CD4-positive, alpha-beta T cell treated with Interferon alpha-2 for 1 hour (primary cell): Measurements from ENCODE around the gene MAD1L1.

Experiments used
- DNase-seq, 2 donors: peaks; one replicate each; pipeline ENCODE4 v3.0.0-alpha.2; 2020 to 2022

Gene MAD1L1

DNA sequence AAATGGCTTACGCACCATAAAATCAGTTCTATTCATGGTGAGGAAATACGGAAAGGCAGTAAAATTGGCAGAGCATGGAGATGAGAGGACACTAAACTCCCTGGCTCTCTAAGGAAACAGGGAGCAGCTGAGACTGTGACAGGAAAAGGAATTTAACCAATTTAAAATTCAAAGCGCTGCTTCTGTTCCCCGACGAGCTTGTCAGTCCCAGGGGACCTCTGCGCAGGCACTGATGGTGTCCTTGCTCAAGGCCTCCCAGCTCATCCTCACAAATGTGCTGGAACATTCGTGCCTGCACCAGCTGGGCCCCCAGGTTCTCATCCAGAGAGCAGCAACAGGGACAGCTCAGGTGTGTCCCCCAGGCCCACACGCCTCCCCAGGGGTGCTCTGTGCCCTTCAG, 101.4 kb downstream of the MAD1L1 start:
- DNase-seq = no peak

DNA sequence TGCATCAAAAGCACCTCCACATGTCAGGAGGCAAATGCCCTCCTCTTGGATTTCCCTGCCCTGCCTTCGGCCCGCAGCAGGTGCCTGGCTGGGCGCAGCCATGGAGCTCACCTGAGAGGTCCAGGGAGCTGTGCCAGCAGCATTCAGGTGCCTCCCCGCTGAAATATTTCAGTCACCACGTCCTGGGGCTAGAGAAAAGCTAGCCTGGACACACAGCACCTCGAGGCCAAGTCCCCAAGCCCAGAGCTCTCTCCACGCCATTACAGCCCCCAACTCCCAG, 102.7 kb downstream of the MAD1L1 start:
- DNase-seq = no peak

DNA sequence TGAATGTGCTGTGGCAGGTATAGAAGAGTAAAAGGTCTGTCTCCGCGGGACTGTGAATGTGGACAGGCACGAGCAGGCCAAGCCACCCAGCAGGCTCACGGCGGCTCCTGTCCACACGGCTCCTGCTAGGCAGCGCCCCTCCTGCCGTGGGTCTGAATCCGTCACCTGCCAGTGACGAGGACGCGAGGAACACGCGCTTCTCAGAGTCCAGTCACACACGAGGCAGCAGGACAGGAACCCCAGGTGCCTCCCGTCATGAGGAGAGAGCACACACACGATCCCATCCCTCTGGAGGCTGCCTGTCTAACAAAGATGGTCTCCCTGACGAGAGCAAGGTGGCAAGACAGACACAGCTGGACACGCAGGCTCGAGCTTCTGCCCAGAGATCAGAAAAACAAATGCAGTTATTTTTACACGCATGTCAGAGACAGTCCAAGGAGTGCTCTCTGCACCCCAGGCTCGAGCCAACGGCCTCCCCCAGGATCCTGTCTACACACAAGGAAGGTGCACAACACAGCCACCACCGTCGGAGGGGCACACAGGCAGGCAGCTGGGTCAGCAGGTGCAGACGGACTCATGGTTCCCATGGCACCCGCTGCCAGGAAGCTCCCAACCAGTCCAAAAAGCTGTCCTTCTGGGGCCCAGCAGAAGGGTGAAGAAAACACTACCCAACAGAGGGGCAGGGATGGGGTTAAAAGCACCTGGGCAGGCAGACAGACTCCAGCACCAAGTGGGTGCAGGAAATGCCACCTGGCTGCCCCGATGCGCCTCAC, 103.2 kb downstream of the MAD1L1 start:
- no peak for DNase-seq

DNA sequence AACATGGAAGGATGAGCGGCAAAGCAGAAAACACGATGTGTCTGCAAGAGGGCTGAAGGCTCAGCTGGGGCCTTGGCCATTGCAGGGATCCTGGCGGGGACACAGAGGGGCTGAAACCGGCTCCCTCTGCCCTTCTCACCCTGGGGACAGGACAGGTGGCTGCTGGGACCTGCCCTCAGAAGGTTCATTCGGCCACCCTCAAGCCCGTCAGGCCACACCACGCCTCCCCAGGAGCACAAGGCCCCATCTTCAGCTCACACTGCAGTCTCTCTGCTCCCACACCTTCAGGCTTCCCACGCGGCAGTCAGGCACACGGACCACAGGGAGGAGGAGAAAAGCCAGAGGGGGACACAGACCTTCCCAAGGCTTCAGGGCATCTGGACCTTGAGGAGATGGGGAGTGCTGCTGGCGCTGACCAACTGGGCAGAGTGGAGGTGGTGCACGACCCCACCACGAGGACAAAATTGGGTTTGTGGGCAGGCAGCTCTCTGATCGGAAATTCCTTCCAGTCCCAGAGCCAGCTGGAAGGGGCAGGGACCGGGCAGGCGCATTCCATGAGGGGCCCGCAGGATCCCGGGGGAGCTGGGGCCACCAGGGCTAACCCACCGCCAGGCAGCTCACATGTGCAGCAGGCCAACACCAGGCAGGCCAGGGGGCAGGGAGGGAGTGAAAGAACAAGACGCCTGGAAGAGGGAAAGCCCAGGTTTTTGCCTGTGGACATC, 104.0 kb downstream of the MAD1L1 start:
- no peak for DNase-seq

GRCh38 chr7:2126621-2127020, 106.1 kb downstream of the MAD1L1 start:
- DNase-seq = no peak

DNA sequence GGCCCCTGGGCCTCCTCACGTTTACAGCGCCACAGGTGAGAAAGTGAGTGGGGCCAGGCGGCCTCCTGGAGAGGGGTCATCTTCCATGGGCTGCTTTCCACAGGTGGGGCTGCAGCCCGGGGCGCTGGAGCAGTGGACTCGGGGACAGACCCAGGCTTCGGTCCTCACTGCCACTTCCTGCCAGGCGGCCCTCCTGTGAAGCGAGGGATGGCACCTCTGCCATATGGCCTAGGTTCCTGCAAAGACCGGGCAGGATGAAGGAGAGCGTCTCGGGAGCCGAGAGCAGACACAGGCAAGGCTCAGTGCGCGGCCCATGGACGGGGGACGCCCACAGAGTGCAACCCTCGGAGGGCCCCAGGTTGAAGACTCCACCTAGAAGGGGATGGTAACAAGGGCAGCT, 106.8 kb downstream of the MAD1L1 start:
- DNase-seq = no peak

GRCh38 chr7:2124604-2125345, 108.0 kb downstream of the MAD1L1 start:
- no peak for DNase-seq

DNA sequence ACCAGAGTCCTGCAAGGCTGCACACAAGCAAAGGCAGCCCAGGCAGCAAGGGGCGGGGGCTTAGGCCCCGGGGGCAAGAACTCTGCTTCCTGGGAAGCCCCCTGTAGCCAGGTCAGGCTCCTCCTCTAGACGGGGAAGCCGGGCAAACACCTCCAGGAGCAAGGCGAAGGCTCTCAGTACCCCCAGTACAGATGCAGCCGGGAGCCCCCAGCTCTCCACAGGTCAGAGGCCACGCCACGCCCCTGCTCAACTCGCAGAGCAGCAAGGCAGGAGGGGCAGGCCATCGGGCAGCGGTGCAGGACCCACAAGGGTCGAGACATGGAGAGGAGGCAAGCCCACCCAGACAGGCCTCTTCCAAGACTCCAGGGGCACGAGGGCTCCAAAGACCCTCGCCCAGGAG, 108.8 kb downstream of the MAD1L1 start:
- no peak for DNase-seq

- no peak for DNase-seq
Measured at GRCh38 chr7:2123360-2123759, 109.4 kb downstream of the MAD1L1 start.

DNA sequence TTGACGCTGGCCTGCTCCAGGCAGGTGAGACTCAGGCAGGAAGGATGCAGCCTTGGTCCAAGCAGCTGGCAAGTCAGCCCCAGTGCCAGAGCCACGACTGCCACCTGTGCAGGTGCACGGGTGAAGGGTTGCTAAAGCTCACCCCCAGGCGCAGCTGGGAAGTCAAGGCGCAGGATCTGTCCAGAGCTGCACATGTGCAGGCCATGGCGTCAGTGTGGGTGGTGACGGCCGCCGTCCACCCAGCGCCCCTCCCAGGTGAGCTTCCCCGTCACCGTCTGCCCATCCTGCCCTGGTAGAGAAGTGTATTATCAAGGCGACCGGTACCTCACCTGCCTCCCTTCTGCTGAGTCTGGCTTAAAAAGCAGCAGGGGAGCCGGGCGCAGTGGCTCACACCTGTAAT, 110.1 kb downstream of the MAD1L1 start:
- DNase-seq = no peak

GRCh38 chr7:2120841-2121830, 111.6 kb downstream of the MAD1L1 start:
- DNase-seq = no peak

- DNase-seq = peak; percentile 48 to 67
Measured at GRCh38 chr7:2120251-2120660, 112.5 kb downstream of the MAD1L1 start.

DNA sequence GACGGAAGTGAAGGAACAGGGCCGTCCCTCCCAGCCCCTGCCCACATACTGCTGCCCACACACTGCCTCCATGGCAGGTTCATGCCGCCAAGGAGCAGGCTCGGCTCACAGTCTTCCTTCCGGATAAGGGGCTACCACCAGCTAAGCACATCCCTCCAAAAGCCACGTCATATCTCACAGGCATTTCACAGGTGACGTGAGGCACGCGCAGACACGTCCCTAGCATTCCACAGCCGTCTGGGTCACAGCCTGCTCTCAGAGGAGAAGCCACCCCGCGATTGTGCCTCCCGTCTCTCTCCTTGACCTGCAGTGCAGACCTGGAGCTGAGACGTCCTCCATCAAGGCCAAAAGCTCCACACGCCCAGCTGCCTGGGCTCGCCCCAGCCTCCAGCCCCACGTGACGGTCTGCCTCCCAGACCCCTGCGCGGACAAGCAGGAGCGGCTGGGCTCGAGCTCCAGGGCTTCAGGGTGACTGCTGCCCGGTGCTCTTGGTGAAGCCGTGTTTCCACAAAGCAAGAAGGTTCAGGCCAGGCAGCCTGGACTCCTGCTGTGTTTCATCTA, 114.0 kb downstream of the MAD1L1 start:
- DNase-seq = no peak

DNA sequence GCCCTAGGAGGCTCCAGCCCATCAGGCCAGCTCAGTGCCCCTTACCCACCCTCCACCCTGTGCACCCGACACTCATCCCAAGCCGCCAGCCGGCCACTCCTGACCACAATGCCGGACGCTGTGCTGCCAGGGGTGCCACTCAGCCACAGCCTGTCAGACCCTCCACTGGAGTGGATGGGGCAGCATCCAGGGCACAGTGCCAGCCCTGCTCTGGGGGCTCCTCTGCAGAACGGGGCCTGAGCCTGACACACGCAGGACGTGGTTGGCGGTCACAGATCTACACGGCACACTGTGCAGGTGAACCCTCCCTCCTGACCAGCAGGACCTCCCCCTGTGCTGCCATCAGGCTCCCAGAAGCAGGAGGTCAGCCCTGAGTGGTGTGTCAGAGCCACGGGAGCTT, 114.7 kb downstream of the MAD1L1 start:
- no peak for DNase-seq

DNA sequence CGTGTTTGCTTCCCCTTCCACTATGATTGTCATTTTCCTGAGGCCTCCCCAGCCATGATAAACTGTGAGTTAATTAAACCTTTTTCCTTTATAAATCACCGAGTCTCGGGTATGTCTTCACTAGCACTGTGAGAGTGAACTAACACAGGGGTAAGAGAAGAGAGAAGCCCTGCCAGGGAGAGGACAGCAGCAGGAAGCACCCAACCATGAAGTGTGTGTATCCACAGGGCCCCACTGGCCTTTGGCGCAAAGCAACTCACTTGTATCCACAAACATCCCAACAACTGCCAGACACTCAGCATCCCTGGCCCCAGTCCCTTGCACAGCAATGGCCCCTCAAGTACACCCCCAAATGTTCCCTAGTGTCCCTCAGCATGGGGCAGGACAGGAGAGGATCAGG, 115.1 kb downstream of the MAD1L1 start:
- no peak for DNase-seq

DNA sequence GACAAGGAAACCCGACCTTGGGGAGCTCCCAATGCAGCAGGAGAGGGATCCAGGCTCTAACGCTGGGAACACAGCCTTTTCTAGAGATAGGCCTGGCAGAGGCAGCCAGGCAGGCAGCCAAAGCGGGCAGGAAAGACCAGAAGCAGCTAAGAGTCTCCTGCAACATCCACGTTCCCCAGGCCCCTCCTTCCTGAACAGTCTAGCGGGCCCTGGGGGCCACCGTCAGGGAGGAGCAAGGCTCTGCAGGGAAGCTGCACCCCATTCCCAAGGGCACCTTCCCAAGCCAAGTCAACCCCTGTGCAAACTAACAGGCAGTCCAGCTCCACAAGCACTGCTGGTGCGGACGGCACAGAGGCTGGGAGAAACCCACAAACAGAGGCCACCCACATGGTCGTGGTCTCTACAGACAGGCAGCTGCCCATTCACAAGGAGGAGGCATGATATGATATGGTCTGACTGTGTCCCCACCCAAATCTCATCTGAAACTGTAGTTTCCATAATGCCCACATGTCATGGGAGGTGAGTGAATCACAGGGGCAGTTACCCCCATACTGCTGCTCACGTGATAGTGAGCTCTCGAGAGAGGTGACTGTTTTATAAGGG, 115.7 kb downstream of the MAD1L1 start:
- no peak for DNase-seq

GRCh38 chr7:2116448-2116810, 116.3 kb downstream of the MAD1L1 start:
- no peak for DNase-seq

GRCh38 chr7:2115760-2116447, 116.8 kb downstream of the MAD1L1 start:
- no peak for DNase-seq

- no peak for DNase-seq
Measured at GRCh38 chr7:2114926-2115759, 117.6 kb downstream of the MAD1L1 start.

GRCh38 chr7:2114052-2114451, 118.7 kb downstream of the MAD1L1 start:
- DNase-seq = no peak
